Testis (tissue), 2 donors: ENCODE data around the gene KMO.

Experiments
- POLR2A ChIP-seq: fragments of 450-650 bp; IDR thresholded peaks from one replicate; pipeline ENCODE4 v1.6.1; 2017; ENCODE audit warnings: antibody characterized with exemption, mild to moderate bottlenecking, moderate library complexity
- TF ChIP-seq, protein P1 (sequence below), 3 experiments: fragments of 450-650 bp in 2 of 3; fragments of 200-600 bp in 1 of 3; sonication (generic) in 1 of 3; IDR thresholded peaks; one replicate each; pipeline ENCODE4 v1.5.1; 2016 to 2019; ENCODE audit warnings: antibody characterized with exemption in 3 of 3, mild to moderate bottlenecking in 2 of 3, moderate library complexity in 1 of 3

DNA sequence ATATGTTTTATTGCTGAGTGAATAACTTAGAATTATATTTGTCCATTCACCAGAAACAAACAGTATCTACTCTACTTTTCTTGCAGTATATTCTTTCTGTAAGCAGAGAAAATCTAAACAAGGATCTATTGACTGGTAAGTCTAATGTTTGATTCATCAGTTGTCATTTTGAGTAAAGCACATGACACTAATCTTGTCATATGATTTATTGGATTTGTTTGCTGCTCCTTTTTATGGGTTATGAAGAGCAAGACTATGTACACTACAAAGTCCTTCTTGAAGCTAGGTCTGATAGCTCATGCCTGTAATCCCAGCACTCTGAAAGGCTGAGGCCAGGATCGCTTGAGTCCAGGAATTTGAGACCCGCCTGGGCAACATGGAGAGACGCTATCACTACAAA, 23.3 kb downstream of the KMO start:
- TF ChIP-seq, protein P1, sequence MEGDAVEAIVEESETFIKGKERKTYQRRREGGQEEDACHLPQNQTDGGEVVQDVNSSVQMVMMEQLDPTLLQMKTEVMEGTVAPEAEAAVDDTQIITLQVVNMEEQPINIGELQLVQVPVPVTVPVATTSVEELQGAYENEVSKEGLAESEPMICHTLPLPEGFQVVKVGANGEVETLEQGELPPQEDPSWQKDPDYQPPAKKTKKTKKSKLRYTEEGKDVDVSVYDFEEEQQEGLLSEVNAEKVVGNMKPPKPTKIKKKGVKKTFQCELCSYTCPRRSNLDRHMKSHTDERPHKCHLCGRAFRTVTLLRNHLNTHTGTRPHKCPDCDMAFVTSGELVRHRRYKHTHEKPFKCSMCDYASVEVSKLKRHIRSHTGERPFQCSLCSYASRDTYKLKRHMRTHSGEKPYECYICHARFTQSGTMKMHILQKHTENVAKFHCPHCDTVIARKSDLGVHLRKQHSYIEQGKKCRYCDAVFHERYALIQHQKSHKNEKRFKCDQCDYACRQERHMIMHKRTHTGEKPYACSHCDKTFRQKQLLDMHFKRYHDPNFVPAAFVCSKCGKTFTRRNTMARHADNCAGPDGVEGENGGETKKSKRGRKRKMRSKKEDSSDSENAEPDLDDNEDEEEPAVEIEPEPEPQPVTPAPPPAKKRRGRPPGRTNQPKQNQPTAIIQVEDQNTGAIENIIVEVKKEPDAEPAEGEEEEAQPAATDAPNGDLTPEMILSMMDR (IDR thresholded peaks at IDR 0.05): no peak
- TF ChIP-seq POLR2A: no peak
